Prostate gland (tissue), 2 donors: ENCODE results near the gene TOMM20. TPM values are rescaled to one million over a fixed set of nuclear protein-coding genes. Genes with fewer than 3 reads are reported as not detected.
"Not testable (repeated sequence)": the region's sequence is repeated elsewhere in the genome, so short reads cannot be mapped to it uniquely, and the experiment has no call there.

ENCODE experiments used
- DNase-seq: peaks from one replicate; pipeline ENCODE4 v3.0.0-alpha.2; 2019; ENCODE audit warnings: low spot score
- H3K27ac ChIP-seq, 2 donors: fragments of 200-600 bp; sonication (generic); 2 replicates each; pipeline ENCODE4 v1.5.1; 2017 to 2019
- H3K27me3 ChIP-seq: fragments of 200-600 bp; sonication (generic); replicated peaks from 2 replicates; pipeline ENCODE4 v1.5.1; 2019; ENCODE audit not compliant: insufficient read depth
- H3K36me3 ChIP-seq, 2 donors: fragments of 200-600 bp; sonication (generic); 1 replicate in 1 of 2; 2 replicates in 1 of 2; pipeline versions ENCODE4 v1.5.1 to v1.8.1; 2017 to 2019
- H3K4me1 ChIP-seq: fragments of 200-600 bp; sonication (generic); replicated peaks from 2 replicates; pipeline ENCODE4 v1.5.1; 2019
- H3K4me3 ChIP-seq, 2 donors: fragments of 200-600 bp; sonication (generic); 2 replicates each; pipeline ENCODE4 v1.5.1; 2017 to 2019
- H3K9me3 ChIP-seq: fragments of 200-600 bp; sonication (generic); 2 replicates; pipeline ENCODE4 v1.5.1; 2017
- POLR2A ChIP-seq: fragments of 450-650 bp; IDR thresholded peaks from one replicate; pipeline ENCODE4 v1.6.1; 2016; ENCODE audit warnings: antibody characterized with exemption, mild to moderate bottlenecking
- POLR2AphosphoS5 ChIP-seq: sonication (generic); formaldehyde crosslinking; IDR thresholded peaks from one replicate; pipeline ENCODE4 v1.6.1; 2017; ENCODE audit warnings: antibody characterized with exemption
- whole genome bisulfite sequencing: methylation state at CpG from one replicate; pipeline ENCODE4 v1.1.5; 2018; 5-methylcytosine and 5-hydroxymethylcytosine counted together
- intact Hi-C: fragments of 100-400 bp; cut with DNase I; formaldehyde crosslinking; loops from one replicate; pipeline ENCODE4 v1.14.2; 2022
- total RNA-seq, 2 donors: library from RNA; depleted of rRNA; stranded (reverse); fragments of >200 nt; gene quantifications; one replicate each; pipeline ENCODE4 v1.1.0, GENCODE V29; 2016
- TF ChIP-seq, protein P1 (sequence below), 4 experiments: fragments of 200-600 bp in 2 of 4; fragments of 450-650 bp in 2 of 4; sonication (generic) in 2 of 4; IDR thresholded peaks; 1 replicate in 3 of 4; 2 replicates in 1 of 4; pipeline ENCODE4 v1.5.1; 2016 to 2019; ENCODE audit warnings: antibody characterized with exemption in 4 of 4, mild to moderate bottlenecking in 2 of 4, moderate library complexity in 2 of 4

The TOMM20 gene
- total RNA-seq, 2 donors from 2014 or later: 77.1 to 135 TPM

DNA sequence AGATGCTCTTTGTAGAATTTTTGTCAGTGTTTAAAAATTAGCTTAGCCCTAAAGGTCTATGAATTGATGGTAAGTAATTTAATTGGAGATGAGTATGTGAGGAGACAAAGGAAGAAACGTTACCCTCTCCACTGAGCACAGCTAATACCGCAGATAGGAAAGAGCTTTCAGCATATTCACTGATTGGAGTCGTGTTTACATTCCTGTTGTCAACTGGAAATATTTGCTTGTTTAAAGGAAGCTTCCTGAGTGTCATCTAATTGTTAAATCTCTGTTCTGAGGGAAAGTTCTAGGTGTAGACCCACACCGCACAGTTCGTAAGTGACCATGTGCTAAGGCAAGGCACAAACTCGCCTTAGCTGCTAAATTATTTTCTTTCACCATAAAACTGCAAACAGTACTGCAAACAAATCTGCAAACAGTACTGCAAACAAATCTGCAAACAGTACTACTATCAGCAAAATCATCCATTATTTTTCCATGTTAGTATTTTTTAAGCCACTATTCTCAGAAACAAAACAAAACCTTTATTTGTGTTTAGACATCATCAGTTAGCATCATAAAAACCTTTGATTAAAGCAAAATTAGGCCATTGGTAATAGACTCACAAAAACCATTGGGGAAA, 32.6 kb downstream of the TOMM20 start:
- Histone ChIP-seq H3K4me1 (no peaks in the 10 kb centered on the region), H3K36me3 (no peaks in the 10 kb centered on the region), H3K27ac (no peak overlapping the region), H3K9me3 (no peaks in the 10 kb centered on the region), H3K4me3 (no peak overlapping the region), H3K27me3 (no peaks in the 10 kb centered on the region)
- TF ChIP-seq, protein P1, sequence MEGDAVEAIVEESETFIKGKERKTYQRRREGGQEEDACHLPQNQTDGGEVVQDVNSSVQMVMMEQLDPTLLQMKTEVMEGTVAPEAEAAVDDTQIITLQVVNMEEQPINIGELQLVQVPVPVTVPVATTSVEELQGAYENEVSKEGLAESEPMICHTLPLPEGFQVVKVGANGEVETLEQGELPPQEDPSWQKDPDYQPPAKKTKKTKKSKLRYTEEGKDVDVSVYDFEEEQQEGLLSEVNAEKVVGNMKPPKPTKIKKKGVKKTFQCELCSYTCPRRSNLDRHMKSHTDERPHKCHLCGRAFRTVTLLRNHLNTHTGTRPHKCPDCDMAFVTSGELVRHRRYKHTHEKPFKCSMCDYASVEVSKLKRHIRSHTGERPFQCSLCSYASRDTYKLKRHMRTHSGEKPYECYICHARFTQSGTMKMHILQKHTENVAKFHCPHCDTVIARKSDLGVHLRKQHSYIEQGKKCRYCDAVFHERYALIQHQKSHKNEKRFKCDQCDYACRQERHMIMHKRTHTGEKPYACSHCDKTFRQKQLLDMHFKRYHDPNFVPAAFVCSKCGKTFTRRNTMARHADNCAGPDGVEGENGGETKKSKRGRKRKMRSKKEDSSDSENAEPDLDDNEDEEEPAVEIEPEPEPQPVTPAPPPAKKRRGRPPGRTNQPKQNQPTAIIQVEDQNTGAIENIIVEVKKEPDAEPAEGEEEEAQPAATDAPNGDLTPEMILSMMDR (IDR thresholded peaks at IDR 0.05): no peak
- TF ChIP-seq POLR2AphosphoS5 (no peak), POLR2A (no peak)
- intact Hi-C loops: no loop called here
- 84% methylated on average over 6 of the region's 6 CpGs for WGBS
- DNase-seq: no peak

DNA sequence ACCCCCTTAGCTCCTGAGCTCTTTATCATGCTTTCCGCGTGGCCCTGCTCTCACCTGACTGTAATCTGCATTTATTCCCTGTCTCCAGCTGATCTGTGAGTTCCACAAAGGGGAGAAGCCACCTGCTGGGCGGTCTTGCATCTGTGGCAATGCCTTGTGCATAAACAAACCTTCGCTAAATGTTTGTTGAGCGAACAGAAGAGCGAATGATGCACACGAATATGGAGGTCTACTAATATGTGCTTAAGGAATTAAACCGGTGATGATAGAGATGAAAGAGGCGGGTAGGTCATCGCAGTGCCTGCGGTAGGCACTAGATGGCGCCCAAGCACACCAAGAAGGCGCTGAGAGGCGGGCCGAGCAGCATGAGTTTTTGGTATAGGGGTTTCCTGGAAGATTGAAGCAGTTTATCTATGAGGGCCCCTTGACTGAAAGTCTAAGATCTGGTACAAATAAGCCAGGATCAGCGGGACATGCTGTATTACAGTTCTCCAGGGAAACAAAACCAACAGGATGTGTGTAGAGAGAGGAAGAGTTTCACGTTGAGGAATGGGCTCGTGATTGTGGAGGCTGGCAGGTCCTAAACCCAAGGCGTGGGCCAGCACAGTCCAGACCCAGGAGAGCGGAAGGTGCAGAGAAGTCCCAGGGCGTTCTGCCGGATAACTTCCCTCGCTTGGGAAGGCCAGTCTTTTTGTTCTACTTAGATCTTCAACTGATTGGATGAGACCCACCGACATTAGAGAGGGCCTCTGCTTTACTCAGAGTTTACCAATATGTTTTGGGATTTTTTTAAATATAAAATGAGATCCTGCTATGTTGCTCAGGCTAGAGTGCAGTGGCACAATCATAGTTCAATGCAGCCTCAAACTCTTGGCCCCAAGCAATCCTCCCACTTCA, 34.7 kb downstream of the TOMM20 start:
- intact Hi-C loops: loop anchor here (5.0 kb wide), 1 partner anchor 323 kb away; no protein-coding TSS in a partner anchor
- TF ChIP-seq POLR2A (no peak), POLR2AphosphoS5 (peak; percentile 48)
- TF ChIP-seq, protein P1 (IDR thresholded peaks at IDR 0.05): peak; percentile 62 to 86 (median 79)
- WGBS: 30% methylated on average over 24 of the region's 24 CpGs
- H3K9me3 ChIP-seq: no peaks in the 10 kb centered on the region
- peak; percentile 68 for DNase-seq
- H3K4me3 ChIP-seq: no peak overlapping the region
- no peak overlapping the region for H3K27ac ChIP-seq
- H3K27me3 ChIP-seq: no peaks in the 10 kb centered on the region
- no peaks in the 10 kb centered on the region for H3K36me3 ChIP-seq
- no peaks in the 10 kb centered on the region for H3K4me1 ChIP-seq

DNA sequence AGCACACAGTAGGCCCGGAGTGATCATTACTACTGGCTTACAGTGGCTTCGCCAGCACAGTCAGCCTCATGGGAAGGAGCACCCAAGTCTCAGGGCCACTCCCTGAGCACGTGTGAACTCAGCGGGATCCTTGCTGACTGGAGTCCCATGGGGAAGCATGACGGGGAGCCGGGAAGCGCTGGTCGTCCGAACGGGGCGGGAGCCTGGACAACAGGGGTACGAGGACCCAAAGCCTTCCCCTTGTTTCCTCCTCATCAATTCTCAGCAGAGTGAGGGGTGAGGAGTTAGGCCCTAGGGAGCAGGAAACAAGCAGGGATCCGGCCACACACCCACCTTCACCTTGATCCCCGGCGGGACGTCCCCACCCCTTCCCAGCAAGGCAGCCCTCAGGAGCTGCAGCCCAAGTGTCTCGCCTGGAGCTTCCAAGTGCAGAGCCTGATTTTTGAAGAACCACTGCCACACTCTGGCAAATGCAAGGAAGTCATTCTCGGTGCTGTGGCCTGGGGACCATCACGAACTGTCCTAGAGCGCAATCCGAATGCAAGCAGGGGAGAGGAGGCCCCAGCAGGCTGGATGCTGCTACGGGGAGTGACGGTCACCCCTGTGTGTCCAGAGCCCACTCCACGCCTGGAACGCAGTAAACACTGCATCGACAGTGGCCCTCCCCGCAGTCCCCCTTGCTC, 35.5 kb downstream of the TOMM20 start:
- intact Hi-C loops: loop anchor here (5.0 kb wide), 1 partner anchor 324 kb away; no protein-coding TSS in a partner anchor
- no peaks in the 10 kb centered on the region for H3K36me3 ChIP-seq
- no peak overlapping the region for H3K4me3 ChIP-seq
- no peak for DNase-seq
- H3K4me1 ChIP-seq: no peaks in the 10 kb centered on the region
- WGBS: 38% methylated on average over 27 of the region's 27 CpGs
- H3K27ac ChIP-seq: no peak overlapping the region
- TF ChIP-seq, protein P1 (IDR thresholded peaks at IDR 0.05): peak in 2 of 4 experiments; percentile 7 to 30
- TF ChIP-seq POLR2AphosphoS5: no peak
- H3K9me3 ChIP-seq: no peaks in the 10 kb centered on the region
- no peaks in the 10 kb centered on the region for H3K27me3 ChIP-seq

DNA sequence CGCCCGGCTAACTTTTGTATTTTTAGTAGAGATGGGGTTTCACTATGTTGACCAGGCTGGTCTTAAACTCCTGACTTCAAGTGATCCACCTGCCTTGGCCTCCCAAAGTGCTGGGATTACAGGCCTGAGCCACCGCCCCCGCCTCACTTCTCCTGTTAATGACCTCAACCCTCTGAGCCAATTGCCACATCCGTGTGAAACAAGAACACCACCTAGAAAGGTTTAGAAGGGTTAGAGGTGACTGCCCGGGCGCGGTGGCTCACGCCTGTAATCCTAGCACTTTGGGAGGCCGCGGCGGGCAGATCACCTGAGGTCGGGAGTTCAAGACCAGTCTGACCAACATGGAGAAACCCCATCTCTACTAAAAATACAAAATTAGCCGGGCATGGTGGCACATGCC, 36.2 kb downstream of the TOMM20 start:
- not testable (repeated sequence) for H3K4me1 ChIP-seq, H3K4me3 ChIP-seq, H3K9me3 ChIP-seq, H3K36me3 ChIP-seq, DNase-seq, H3K27ac ChIP-seq, H3K27me3 ChIP-seq
- WGBS: 93% methylated on average over 14 of the region's 14 CpGs
- intact Hi-C loops: loop anchor here (5.0 kb wide), 1 partner anchor 325 kb away; no protein-coding TSS in a partner anchor

DNA sequence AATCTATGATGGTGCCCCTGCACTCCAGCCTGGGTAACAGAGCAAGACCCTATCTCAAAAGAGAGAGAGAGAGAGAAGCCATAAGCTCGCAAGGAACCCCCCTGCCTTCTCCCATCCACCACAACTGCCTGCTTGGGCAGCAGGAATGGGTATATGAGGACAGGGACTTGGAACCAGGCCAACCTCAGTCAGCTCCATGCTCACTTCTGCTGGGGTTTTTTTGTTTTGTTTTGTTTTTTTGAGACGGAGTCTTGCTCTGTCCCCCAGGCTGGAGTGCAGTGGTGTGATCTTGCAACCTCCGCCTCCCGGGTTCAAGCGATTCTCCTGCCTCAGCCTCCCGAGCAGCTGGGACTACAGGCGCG, 36.6 kb downstream of the TOMM20 start:
- not testable (repeated sequence) for H3K27ac ChIP-seq, H3K9me3 ChIP-seq, DNase-seq, H3K27me3 ChIP-seq, H3K4me3 ChIP-seq, H3K36me3 ChIP-seq, H3K4me1 ChIP-seq
- WGBS: 94% methylated on average over 8 of the region's 8 CpGs
- intact Hi-C loops: loop anchor here (5.0 kb wide), 1 partner anchor 325 kb away; no protein-coding TSS in a partner anchor

DNA sequence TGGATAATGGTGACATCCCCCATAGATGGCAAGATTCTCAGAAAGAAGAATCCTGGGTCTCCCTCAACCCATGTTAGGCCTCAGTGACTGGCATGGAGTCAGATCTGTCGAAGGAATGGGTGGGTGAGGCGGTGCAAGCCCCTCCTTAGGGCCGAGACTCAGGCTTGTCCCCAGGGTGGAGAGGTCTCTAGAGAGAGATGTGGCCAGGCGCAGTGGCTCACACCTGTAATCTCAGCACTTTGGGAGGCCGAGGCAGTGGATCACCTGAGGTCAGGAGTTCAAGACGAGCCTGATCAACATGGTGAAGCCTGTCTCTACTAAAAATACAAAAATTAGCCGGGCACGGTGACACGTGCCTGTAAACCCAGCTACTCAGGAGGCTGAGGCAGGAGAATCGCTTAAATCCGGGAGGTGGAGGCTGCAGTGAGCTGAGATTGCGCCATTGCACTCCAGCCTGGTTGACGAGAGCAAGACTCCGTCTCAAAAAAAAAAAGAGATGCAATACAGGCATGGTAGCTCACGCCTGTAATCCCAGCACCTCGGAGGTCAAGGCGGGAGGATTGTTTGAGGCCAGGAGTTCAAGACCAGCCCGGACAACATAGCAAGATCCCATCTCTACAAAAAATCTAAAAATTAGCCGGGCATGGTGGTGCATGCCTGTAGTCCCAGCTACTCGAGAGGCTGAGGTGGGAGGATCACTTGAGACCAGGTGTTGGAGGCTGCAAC, 37.2 kb downstream of the TOMM20 start:
- not testable (repeated sequence) for H3K4me3 ChIP-seq, H3K4me1 ChIP-seq, DNase-seq, H3K27me3 ChIP-seq, H3K36me3 ChIP-seq, H3K9me3 ChIP-seq, H3K27ac ChIP-seq
- 96% methylated on average over 20 of the region's 20 CpGs for WGBS
- intact Hi-C loops: loop anchor here (5.0 kb wide), 1 partner anchor 326 kb away; no protein-coding TSS in a partner anchor
